Limb (tissue), 2 donors: ENCODE measurements around the gene CLEC16A.
"Not testable (repeated sequence)": the region's sequence is repeated elsewhere in the genome, so short reads cannot be mapped to it uniquely, and the experiment has no call there.

ENCODE experiments used
- DNase-seq, 2 donors: peaks; one replicate each; pipeline ENCODE4 v3.0.0-alpha.2; 2016; ENCODE audit errors: extremely low spot score in 2 of 2

The CLEC16A gene

DNA sequence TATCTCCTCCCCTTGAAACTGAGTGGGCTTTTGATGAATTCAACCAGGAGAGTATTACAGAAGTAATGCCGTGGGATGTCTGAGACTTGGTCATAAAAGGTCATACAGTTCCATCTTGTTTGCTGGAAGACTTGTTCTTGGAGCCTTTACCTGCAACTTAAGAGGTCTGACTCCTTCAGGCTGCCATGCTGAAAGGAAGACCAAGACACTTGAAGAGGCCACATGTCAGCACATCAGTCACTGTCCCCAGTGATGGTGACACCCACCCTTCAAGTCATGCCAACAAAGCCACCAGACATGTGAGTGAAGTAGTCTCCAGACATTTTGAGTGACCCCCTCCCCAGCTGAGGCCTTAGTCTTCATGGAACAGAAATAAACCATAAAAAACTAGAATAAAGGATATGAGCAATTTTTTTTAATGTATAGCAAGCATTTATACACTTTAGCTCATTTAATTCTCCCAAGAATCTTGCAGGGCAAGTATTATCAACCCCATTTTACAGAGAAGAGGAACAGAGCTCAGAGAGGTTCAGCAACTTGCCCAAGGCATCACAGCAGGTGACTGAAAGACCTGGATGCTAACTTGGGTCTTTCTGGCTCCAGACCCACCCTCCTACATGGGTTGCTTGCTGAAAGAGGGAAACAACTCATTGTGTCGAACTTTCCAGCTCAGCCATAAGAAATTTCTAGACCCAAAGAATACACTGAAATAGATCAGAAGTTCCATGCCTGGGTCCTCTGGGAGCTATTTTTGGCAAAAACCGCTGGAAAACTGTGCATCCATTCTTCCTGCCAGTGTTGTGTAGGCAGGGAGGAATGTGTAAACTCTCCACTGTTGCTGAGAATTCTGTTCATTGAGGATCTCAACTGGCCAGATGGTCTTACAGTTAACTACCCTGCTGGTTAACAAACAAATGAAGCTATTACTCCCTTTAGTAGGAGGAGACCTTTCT lies 273.6 kb downstream of the CLEC16A start:
- DNase-seq, result no peak

DNA sequence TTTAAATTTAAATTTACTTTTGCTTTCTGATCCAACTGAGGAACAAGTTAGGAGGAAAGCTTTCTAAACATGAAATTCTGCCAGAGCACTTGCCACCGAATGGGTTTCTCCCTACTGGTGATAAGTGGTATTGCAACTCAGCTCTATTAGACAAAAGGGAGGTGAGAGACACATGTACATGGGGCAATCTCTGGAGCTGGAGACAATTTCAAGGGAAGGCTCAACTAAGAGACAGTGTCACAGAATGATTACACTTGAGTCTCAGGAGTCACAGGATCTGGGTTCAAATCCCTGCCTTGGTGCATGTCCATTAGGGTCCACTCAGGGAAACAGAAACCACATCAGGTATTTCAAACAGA lies 274.2 kb downstream of the CLEC16A start:
- DNase-seq, result no peak

DNA sequence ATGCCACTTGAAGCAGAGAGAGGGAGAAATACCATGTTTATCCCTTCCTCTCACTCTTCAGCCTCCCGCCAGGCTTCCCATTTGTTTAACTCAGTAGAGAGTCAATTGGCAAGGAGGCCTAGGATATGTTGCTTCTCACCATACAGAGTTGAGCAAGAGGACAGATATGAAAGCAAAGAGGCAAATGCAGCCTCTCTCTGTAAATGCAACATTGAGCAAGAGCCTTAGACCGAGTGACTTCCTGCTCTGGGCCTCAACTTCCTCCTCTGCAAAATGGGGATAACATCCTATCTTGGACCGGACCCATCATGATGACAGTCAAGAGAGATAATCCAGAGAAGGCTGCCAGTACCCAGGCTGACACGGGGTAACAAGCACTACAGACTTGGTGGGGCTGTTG lies 274.8 kb downstream of the CLEC16A start:
- DNase-seq, result no peak

DNA sequence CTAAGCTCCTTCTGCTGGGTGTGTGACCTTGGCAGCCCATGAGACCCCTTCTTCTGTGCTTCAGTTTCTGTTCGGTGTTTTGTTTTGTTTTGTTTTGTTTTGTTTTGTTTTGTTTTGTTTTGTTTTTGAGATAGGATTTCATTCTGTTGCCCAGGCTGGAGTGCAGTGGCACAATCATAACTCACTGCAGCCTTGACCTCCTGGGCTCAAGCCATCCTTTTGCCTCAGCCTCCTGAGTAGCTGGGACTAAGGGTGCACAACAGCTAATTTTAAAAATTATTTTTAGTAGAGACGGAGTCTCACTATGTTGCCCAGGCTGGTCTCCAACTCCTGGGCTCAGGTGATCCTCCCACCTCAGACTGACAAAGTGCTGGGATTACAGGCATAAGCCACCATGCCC lies 276.1 kb downstream of the CLEC16A start:
- DNase-seq, result not testable (repeated sequence)

DNA sequence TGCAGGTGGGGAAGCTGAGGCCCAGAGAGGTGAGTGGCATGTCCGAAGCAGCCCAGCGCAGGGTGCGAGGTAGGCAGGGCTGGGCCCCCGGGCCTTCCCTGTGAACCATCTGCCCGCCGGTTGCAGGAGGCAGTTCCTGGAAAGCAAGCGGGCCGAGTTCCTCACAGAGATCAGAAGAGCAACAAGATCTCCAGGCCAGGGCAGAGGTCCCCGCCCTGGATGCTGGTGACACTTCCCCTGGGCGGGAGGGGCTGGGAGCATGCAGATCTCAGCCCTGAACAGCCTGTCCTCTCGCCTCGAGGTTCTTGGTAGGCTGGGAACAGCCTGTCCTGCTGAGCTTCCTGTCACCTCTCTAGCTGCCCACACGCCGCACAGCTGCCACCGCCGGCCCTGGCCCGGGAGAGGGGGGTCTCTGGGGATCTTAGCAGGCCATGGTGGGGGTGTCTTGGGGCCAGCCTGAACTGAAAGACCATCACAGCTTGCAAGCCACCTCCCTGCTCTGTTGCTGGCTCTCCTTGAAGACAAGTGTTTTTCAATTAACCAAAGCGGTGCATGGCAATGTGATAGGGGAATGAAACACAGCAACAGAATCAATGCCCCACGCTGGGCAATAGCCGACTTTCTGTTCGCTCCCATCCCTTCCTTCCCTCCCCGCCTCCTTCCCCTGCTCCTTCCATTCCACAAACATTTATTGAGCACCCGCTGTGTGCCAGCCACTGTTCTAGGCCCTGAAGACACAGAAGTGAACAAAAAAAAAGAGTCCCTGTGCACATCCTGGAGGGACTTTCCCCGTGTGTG lies 279.9 kb downstream of the CLEC16A start:
- DNase-seq, result no peak

DNA sequence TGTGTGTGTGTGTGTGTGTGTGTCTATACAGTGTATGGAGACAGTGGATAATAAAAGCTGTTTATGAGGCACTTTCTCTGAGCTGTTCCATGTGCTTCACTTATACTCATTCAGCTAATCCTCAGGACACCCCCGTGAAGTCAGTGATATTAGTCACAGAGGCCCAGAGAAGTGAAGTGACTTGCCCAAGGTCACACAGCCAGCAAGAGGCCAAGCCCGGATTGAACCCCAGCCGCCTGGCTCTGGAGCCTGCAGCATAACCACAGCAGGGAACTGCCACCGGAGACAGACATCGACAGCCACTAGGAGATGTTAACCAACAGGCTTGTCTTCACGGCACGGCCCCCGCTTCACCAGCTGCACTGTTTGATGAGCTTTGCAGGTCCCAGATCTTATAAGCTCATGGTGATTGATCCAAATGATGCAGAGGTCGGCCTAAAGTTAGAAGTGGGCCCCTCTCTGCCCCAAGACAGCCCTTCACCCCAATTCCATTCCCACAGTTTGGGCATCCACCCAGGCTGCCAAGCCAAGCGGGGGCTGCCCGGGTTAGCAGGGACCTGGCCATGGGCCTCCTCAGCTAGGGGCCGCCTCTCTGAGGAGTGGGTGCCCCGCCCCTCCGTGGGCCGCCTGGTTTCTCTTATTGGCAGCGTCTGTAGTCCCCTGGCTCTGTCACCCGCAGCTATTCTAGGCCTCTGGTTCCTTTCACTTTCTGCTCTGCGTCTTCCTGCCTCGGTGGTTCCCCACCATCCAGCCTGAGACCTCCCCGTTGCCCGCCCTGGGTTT lies 280.7 kb downstream of the CLEC16A start:
- DNase-seq, result no peak

DNA sequence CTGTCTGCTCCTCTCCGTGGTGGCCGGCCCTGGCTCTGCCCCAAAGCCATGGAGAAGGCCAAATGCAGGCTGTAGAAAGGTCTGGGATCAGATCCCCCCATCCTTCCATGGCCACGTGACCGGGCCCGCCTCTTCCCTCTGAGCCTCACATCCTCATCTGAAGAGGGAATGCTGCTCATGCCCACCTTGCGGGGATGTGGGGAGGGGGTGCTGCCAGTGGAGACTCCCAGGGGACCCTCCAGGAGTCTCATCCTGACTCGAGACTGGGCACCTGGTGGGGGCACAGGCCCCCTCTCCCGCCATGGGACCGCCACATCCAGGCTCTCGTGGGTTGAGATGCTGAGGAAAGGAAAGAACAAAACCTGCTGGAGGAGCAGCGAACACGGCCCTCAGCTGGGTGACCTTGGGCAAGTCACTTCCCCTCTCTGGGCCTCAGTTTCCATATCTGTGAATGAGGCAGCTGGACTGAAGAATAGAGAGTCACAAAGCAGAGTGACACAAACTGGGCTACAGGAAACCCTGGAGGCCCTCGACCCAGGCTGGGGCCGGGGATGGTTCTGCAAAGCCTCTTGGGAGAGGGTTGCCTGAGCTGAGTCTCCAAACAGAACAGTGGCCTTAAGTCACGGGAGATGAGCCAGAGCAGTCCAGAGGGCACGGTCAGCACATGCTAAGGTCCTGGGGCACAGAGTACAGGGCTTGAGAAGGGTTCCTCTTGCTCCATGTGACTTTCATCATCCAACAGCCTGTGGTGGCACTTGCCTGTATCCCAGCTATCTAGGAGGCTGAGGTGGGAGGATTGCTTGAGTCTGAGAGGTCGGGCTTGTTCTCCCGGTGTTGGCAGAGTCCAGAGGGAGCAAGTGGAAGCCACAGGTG lies 281.5 kb downstream of the CLEC16A start:
- DNase-seq, result no peak

DNA sequence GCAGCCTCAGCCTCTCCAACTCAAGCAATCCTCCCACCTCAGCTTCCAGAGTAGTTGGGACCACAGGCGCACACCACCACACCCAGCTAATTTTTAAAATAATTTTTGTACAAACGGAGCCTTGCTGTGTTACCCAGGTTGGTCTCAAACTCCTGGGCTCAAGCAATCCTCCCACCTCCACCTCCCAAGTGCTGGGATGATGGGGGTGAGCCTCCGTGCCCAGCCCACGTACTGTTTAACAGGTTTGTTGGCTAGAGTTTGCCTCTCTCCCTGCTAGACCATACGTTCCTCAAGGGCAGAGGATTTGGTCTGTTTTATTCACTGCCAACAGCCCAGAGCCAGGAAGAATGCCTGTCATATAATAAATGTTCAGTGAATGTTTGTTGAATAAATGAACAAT lies 285.1 kb downstream of the CLEC16A start:
- no peak for DNase-seq

DNA sequence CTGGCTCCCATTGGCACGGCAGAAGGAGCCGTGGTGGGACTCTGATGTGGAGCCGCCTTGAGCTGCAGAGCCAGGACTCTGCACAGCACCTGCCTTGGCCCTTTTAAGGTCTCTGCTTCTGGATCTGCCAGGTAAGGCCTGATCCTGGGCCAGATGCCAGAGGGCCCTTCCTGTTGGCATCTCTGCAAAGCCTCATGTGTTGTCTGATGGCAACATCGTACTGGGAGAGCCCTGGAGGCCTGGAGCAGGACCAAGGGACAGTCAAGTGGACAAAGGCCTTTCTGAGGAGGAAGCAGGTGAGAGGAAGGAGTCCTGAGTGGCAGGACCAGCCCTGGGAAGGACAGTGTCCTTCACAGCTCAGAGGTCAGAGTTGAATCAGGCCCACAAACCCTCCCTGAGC lies 285.5 kb downstream of the CLEC16A start:
- no peak for DNase-seq

DNA sequence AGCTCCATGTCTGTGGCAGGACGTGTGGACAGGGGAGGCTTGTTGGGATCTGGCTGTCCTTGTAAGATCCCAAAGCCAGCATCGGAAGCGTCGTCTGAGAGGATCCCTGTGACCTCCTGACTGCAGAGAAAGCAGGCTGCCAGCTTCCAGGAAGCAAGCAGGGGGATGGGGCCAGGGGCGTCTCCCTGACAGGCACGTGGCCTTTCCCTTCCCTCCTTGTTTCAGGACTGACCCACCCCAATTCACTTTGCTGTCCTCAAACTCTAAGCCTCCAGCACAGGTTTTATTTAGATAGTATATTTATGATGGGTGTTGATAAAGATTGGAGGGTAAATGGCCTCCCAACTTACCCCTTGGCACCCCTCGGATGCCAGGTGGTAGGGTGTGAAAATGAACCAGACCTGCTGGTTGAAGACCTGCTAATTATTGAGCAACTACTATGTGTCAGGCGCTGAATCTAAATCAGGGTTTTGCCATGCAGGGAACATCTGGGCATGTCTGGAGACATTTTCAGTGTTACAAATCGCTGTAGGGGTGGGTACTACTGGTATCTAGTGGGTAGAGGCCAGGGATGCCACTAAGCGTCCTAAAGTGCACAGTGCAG lies 287.1 kb downstream of the CLEC16A start:
- DNase-seq, result no peak
